Measurements from ENCODE around the gene STK39. TPM values are rescaled to one million over a fixed set of nuclear protein-coding genes. Genes with fewer than 3 reads are reported as not detected.

The STK39 gene
- polyA plus RNA-seq, 1 donor from 2014 or later, result 9.5 TPM

GRCh38 chr2:168146892-168147810, 100.2 kb downstream of the STK39 start:
- no peak overlapping the region for H3K4me3 ChIP-seq (ENCODE audit: low read length)
- no peaks in the 10 kb centered on the region for H3K9me2 ChIP-seq (ENCODE audit: insufficient read depth, low read length)
- H3K27me3 ChIP-seq (ENCODE audit: insufficient read depth, low read depth, low read length), result no peaks in the 10 kb centered on the region
- H2AFZ ChIP-seq (ENCODE audit: low read depth, low read length), result no peak overlapping the region
- H3K4me2 ChIP-seq (ENCODE audit: low read length), result no peak overlapping the region
- no peaks in the 10 kb centered on the region for H4K20me1 ChIP-seq (ENCODE audit: insufficient read depth)
- no peaks in the 10 kb centered on the region for H3K36me3 ChIP-seq (ENCODE audit: insufficient read depth, low read length)
- no peaks in the 10 kb centered on the region for H3K79me2 ChIP-seq (replicated peaks; ENCODE audit: insufficient read depth, low read length)
- no peaks in the 10 kb centered on the region for H3K9me3 ChIP-seq (ENCODE audit: low read length)
- no peak overlapping the region for H3K9ac ChIP-seq (ENCODE audit: low read length)
- no peak for TF ChIP-seq SMC3 (conservative IDR thresholded peaks at IDR 0.05; ENCODE audit: poor library complexity)
- TF ChIP-seq EP300 (conservative IDR thresholded peaks at IDR 0.05; ENCODE audit: poor library complexity, severe bottlenecking), result no peak
- no peak for TF ChIP-seq REST (IDR thresholded peaks at IDR 0.05; ENCODE audit: borderline replicate concordance)
- TF ChIP-seq RAD21 (conservative IDR thresholded peaks at IDR 0.05), result no peak
- TF ChIP-seq MXI1 (conservative IDR thresholded peaks at IDR 0.05; ENCODE audit: poor library complexity, severe bottlenecking), result no peak
- TF ChIP-seq POLR2AphosphoS5 (IDR thresholded peaks at IDR 0.05), result no peak
- TF ChIP-seq TAF1 (IDR thresholded peaks at IDR 0.05; ENCODE audit: low read depth), result no peak
- no peak for TF ChIP-seq EZH2 (IDR thresholded peaks at IDR 0.05; ENCODE audit: borderline replicate concordance, insufficient read depth, low read length, poor library complexity, severe bottlenecking)
- no peak for TF ChIP-seq CTCF (IDR thresholded peaks at IDR 0.05; ENCODE audit: poor library complexity, severe bottlenecking)
- H3K27ac ChIP-seq (ENCODE audit: low read length), result no peak overlapping the region
- H3F3A ChIP-seq (ENCODE audit: insufficient read depth, low read length, poor library complexity, severe bottlenecking), result no peaks in the 10 kb centered on the region

DNA sequence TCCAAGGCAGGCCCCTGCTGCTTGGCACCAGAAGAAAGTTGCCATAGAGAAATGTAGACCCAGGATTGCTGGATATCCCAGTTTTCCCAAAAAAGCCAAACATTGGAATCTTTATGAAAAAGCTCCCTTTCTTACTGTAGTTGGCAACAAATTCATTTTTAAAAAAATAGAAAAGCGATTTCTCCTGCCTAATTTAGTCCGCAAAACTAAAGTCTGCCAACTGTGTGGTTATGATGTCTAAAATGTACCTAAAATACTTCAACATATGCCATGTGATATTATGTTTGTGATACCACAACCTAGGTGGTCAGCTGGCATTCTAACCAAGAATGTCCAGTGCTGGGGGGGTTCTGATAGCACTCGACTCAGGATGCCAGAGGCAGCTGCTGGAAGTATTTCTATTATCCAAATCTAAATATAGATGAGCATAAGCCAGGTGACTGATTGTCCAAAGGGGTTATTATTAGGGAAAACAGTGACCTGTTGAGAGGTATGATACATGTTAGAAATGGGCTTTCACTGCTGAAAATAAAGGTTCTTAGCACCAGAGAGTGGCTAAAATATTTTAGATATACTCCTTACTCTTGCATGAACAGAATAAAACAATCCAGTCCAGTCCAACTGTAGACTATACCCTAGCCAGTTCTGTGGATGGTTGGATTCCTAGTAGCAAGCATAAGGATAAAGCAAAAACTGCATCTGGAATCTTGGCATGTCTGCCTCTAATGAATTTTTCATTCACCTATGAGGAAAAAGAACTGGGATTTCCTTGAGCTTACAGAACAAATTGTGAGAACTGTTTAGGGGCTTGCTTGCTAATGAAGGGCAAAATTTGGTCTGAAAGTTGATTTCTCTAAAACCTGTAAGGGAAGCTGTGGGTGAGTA, 101.7 kb downstream of the STK39 start:
- no peak for TF ChIP-seq CTCF (IDR thresholded peaks at IDR 0.05; ENCODE audit: poor library complexity, severe bottlenecking)
- TF ChIP-seq REST (IDR thresholded peaks at IDR 0.05; ENCODE audit: borderline replicate concordance), result no peak
- no peak for TF ChIP-seq POLR2AphosphoS5 (IDR thresholded peaks at IDR 0.05)
- TF ChIP-seq EZH2 (IDR thresholded peaks at IDR 0.05; ENCODE audit: borderline replicate concordance, insufficient read depth, low read length, poor library complexity, severe bottlenecking), result no peak
- no peak for TF ChIP-seq EP300 (conservative IDR thresholded peaks at IDR 0.05; ENCODE audit: poor library complexity, severe bottlenecking)
- no peak for TF ChIP-seq SMC3 (conservative IDR thresholded peaks at IDR 0.05; ENCODE audit: poor library complexity)
- no peak for TF ChIP-seq TAF1 (IDR thresholded peaks at IDR 0.05; ENCODE audit: low read depth)
- no peak for TF ChIP-seq MXI1 (conservative IDR thresholded peaks at IDR 0.05; ENCODE audit: poor library complexity, severe bottlenecking)
- no peak for TF ChIP-seq RAD21 (conservative IDR thresholded peaks at IDR 0.05)
- H3K9ac ChIP-seq (ENCODE audit: low read length), result no peak overlapping the region

More for the DNA sequence above, 101.7 kb downstream of the STK39 start:
- no peaks in the 10 kb centered on the region for H3F3A ChIP-seq (ENCODE audit: insufficient read depth, low read length, poor library complexity, severe bottlenecking)
- no peaks in the 10 kb centered on the region for H3K79me2 ChIP-seq (replicated peaks; ENCODE audit: insufficient read depth, low read length)
- no peaks in the 10 kb centered on the region for H3K9me2 ChIP-seq (ENCODE audit: insufficient read depth, low read length)
- H3K27me3 ChIP-seq (ENCODE audit: insufficient read depth, low read depth, low read length), result no peaks in the 10 kb centered on the region
- no peaks in the 10 kb centered on the region for H4K20me1 ChIP-seq (ENCODE audit: insufficient read depth)
- H3K4me3 ChIP-seq (ENCODE audit: low read length), result no peak overlapping the region
- H3K9me3 ChIP-seq (ENCODE audit: low read length), result no peaks in the 10 kb centered on the region
- H3K36me3 ChIP-seq (ENCODE audit: insufficient read depth, low read length), result no peaks in the 10 kb centered on the region
- no peak overlapping the region for H3K27ac ChIP-seq (ENCODE audit: low read length)
- no peak overlapping the region for H2AFZ ChIP-seq (ENCODE audit: low read depth, low read length)
- no peak overlapping the region for H3K4me2 ChIP-seq (ENCODE audit: low read length)
